SK-N-SH treated with all-trans-retinoic acid at 6 μM for 48 hours (cell line): Measurements from ENCODE around the gene SPDYE8.
"Not testable (repeated sequence)": the region's sequence is repeated elsewhere in the genome, so short reads cannot be mapped to it uniquely, and the experiment has no call there.

Experiments
- ARNTL ChIP-seq: fragments of 450-650 bp; formaldehyde crosslinking; IDR thresholded peaks from 2 replicates; pipeline ENCODE4 v1.5.0; 2020; ENCODE audit warnings: low read depth, mild to moderate bottlenecking, moderate library complexity, borderline replicate concordance
- RARB ChIP-seq: fragments of 250-450 bp; sonication (Bioruptor Pico); IDR thresholded peaks from 2 replicates; pipeline ENCODE4 v1.8.0; 2021; ENCODE audit warnings: mild to moderate bottlenecking, moderate library complexity
- ZNF70 ChIP-seq: fragments of 450-650 bp; formaldehyde crosslinking; IDR thresholded peaks from 2 replicates; pipeline ENCODE4 v1.5.0; 2020; ENCODE audit warnings: mild to moderate bottlenecking, moderate library complexity

GRCh38 chr7:73057811-73058210, 28.2 kb upstream of the SPDYE8 start, which contains the start of gene SPDYE11:
- TF ChIP-seq ARNTL, ZNF70, RARB (CRISPR knock-in tag): not testable (repeated sequence)
